NCI-H2029 (cell line): ENCODE data around the gene PCAT6.

Experiments used
- DNase-seq: peaks from one replicate; lab custom pipeline; 2025; lab: John Stamatoyannopoulos, UW

PCAT6 gene

DNA sequence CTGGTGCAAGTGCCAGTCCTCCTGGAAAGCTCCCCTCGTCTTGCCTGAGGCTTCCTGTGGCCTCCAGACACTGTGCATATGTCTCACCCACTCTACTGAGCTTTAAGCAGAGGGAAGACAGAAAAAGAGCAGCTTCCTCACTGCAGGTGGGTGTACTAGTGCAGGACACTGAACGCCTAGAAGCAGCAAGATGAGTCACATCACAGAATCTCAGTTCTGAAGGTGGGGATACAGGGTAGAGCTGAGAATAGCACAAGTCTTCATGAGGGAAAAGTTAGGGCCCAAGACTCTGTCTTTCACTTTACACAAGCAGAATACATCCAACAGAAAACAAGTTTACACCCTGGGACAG is 37.4 kb downstream of the PCAT6 start:
- no peak for DNase-seq

DNA sequence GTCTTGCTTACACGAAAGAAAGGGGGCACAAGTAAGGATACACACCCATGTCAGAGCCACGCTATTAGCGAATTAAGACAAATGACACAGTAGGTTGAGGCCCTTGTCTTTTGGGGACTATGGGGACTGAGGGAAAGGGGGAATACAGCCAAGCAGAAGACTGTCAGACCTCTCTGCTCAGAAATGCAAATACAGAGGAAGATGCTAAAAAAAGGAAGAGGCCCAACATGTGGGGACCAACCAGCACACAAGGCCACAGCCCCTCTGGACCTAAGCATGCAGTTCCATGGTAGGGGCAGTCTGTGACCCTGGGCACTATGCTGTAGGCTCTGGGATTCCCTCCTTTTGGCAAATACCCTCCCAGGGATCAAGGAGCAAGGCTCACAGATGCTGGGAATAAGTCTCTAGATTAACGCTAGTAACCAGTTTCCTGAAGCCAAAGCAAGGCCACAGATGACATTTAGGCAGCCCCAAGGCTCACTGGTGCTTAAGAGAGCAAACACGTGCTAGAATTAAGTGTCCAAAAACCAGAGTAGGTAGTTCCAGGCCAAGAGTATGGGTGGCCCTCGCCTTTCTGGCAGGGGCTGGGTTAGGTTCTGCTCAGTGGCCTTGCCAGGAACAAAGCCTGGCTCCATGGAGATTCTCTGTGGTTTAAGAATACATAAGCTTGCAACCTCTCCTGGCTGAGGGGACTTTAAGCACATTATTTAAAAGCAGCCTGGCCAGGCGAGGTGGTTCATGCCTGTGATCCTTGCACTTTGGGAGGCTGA is 40.0 kb downstream of the PCAT6 start:
- DNase-seq: no peak

DNA sequence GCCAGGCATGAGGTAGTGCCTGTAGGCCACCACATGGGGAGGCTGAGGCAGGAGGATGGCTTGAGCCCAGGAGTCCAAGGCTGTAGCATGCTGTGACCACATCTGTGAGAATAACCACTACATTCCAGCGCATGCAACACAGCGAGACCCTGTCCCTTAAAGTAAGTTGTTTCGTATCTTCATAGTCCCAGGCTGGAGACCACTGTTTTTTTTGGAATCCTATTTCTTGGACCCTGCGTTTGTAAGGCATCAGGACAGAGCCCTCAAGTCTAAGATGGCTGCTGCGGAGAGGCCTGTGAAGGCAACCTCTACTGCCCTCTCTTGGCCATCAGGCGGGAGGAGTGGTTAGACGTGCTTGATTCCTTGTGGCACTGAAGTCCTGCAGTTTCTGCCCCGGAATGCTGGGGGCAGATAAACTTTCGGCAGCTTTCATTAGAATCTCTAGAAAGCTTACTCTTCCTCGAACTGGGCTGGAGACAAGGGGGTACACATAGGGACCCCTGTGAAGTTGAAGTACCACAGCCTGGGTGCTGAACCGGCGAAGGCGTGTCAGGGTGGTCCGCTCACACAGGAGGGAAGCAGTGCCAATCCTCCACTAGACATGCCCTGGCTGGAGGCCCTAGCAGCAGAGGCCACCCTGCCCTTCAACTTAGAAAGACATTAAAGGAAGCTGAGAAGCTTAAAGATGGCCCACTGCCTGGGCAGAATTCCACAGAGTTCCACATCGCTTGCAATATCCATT is 41.6 kb downstream of the PCAT6 start:
- DNase-seq: no peak

DNA sequence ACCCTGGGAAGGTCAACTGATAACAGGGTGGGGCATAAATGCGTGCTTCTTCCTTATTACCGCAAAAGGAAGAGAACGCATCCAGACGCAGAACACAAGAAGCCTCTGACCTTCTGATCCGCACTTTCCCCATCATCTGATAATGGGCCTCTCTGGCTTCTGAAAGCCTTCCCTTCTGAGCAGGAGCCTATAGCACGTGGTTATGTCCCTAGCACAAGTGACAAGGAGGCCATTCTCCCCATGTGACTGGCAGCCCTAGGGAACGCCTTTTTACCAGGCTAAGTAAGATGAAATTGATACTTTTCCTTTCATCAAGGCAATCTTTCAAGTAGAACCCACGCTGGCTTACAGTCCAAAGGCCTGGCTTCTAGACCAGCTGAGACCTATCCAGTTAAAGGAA is 44.0 kb downstream of the PCAT6 start:
- DNase-seq: no peak

DNA sequence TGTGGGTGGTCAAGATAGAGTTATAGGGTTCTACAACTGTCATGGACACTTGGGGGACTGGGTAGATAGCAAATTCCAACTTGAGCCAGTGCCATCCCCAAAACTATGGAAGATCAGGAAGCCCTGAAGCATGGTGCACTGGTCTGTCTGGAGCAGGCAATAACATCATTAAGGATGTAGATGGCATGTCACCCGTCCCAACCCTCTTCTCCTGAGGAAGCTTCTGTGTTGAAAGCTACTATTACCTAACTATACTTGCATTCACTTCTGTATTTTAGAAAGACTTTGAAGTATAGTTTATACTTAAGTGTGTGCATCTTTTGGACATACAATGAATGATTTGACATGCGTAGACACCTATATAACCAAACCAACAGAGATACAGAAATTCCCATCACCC is 45.3 kb downstream of the PCAT6 start:
- DNase-seq: no peak

DNA sequence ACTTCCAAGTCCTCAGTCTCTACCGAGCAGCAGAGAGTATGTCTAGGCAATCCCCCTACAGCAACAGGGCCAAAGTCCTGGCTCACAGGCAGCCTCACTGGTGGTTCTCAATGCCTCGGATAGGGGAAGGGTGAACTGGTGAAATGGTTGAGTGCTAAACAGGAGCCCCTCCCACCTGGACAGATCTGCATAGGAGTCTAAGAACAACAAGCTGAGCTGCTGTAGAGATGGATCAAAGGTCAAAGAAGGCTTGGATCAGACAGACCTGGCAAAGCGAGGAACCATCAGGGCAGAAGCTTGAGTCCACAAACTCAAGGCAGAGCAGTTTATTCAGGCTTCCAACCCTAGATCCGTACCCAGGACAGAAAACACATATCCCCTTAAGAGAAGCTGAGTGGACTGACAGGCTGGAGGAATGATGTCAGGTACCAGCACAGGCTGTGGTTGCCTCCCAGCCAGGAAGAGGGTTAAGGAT is 46.4 kb downstream of the PCAT6 start:
- DNase-seq: no peak

DNA sequence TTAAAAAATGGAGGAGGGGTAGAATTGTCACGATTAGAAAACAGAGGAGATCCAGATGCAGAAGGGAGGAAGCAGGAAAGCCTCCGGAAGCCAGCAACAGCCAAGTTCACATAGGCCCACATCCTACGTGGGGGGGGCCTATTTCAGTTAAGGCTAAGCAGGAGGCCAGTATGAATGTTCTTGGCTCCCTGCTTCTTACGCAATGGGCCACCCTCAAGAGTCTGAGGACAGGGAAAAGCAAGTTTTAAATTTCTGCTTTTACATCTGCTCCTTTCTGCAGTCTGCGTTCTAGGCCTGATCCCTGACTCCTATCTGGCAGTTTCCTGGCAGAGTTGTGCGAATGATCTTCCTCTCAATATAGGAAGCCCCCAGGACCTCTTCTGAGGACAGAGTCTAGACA is 47.6 kb downstream of the PCAT6 start:
- no peak for DNase-seq

DNA sequence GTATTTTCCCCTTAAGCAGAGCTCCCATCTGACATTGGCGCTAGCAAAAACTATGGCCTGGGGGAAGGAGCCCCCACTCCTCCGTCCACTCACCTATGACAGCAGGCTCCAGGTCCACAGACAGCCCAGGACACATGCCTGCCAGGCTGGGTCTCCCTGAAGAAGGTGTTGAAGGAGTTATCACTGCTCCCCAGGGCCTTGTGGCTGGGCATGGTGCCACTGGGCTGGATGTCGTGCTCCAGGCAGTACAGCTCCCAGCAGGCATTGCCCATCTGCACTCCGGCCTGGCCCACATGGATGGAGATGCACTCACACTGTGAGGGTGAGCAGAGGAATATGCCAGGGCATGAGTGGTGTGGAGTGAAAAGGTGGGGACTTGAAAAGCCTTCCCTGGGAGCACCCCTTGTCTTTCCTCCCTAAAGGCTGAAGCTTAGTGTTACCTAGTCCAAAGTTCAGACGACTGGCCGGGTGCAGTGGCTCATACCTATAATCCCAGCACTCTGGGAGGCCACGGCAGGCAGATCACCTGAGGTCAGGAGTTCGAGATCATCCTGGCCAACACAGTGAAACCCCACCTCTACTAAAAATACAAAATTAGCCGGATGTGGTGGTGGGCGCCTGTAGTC is 48.1 kb downstream of the PCAT6 start:
- DNase-seq: no peak

DNA sequence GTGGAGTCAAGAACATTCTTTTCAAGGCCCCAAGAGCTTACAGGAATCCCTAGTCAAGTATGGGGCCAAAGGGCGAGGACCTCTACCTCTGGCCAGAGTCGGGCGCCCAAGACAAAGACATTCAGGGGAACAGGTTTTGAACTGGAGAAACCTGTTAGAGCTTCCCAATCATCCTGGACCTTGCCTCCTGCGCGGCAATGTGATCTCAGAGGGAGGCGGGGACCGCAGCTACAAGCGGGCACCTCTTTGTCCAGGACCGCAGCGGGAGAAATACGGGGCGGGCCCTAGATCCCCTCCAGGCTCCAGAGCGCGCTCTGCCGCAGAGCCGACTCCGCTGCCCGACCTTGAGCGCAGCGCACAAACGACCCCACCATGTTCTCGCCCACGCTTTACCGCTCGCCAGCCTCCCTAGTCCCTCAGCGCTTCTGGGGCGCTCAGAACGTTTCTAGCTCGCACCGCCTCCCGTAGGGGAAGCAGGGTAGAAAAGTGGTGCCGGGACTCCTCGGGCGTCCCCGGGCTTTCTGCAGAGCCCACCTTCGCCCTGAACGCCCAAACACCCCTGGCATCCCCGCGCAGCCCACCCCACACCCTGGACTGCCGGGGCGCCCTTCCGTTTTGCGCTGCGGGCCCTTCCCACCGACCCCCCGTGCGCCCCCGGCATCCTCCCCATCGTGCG is 50.1 kb downstream of the PCAT6 start:
- DNase-seq: peak; percentile 32
